GM04504 (cell line): ENCODE results near the gene FAM210A.

Experiments used
- DNase-seq: peaks from one replicate; pipeline ENCODE4 v3.0.0-alpha.2; 2012; ENCODE audit warnings: low read depth

Gene FAM210A

DNA sequence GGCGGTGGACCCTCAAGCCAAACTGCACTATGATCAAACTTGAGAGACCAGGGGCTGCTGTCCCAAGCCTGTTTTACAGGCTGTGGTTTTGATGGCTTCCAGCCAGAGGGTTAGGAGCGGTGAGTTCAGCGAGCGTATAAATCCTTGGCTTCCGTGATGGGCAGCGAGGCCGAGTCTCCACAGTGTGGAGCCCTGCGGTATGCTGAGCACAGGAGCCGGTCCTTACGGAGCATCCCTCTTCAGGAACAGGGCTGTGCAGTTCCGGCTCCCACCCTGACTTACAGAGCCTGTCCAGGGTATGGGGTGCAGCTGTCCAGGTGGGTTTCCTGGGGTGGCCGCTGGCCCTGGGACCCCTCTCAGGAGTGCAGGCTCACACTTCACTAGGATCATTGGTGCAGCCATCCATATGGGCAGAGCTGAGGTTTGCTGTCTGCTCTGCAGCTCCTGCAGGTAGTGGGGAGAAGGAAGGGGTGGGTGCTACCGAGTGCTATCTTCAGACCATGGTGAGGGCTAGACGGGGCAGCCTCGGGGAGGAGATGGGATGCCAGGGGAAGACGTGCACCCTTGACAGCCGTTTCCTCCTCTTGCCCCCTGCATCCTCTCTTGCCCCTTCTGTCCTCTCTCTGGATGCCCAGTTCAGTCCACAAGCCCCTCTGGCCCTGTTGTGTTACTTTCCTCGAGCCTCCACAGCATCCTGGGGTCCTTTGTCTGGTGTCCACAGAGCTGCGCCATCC lies 104.3 kb downstream of the FAM210A start:
- DNase-seq = no peak

- no peak for DNase-seq
Measured at GRCh38 chr18:13621446-13621849, 104.9 kb downstream of the FAM210A start.

GRCh38 chr18:13620818-13621445 lies 105.4 kb downstream of the FAM210A start:
- no peak for DNase-seq

DNA sequence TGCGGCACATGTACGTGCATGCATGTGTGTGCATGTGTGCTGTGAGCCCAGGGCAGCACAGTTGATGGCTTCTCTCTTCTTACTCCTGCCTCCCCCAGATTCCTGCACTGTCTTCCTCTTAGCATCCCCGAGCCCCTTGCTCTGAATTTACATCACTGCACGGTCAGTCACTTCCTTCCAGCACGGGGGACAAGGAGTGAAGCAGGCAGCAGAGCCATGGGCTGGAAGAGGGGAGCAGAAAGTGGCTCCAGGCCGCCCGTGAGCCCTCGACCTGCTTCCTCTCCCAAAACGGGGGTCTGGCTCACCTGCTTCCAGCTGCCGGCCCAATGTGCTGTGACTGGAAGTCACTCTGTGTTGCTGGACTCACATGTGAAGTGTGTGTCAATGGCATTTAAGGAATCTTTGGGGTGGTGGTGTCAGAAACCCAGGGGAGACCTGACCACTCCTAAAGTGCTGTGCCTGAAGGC lies 106.1 kb downstream of the FAM210A start:
- DNase-seq = no peak

DNA sequence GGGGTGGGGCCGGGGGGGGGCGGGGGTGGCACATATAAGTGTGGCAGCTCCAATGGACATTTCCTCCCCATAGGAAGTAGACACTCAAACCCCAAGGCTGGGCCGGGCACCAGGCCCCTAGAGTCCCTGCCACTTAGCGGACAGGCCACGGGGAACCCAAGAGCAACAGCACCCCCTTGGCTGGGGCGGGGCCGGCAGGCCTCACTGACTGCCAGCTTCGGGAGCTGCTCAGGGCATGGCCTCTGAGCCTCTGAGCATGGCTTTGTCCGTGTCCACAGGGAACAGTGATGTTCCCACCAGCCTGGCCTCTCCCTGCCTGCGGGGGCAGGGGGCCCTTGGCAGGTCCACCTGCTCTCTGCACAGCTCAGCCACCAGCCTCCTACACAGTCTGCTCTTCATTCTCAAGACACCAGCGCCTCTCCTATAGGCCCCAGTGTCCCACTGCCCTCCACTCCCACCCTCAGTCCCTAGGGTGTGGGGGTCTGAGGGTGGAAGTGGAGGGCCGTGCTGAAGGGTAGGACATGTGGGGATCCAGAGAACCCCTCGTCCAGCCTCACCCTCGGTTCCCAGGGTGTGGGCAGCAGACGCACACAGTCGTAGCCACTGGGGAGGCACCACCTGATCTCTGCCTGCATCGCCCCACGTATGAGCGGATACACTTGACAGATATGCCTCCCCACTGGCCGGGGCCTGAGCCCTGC lies 106.7 kb downstream of the FAM210A start:
- DNase-seq = no peak

GRCh38 chr18:13618760-13619438 lies 107.5 kb downstream of the FAM210A start:
- DNase-seq = no peak

- DNase-seq = no peak
Measured at GRCh38 chr18:13617826-13618515, 108.4 kb downstream of the FAM210A start.

- no peak for DNase-seq
Measured at GRCh38 chr18:13616525-13617035, 109.8 kb downstream of the FAM210A start.

DNA sequence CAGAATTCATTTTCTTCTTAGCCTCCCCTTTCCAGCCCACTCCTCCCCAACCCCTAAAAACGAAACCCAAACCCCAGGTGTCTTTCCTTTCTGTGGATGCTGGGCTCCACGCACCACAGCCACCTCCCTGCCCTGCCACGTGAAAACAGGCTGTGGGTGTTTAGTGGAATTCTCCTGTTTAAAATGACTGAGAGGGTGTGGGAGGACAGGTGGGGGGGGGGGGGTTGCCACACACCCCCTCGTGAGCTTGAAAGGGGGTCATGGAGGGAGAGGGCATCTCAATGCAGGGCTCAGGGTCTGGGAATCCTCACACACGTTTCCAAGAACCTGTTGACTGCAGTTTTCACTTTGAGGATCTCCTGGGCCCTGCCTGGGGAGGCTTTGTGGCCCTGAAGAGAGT lies 110.3 kb downstream of the FAM210A start:
- no peak for DNase-seq

GRCh38 chr18:13615432-13615861 lies 110.9 kb downstream of the FAM210A start:
- no peak for DNase-seq

- no peak for DNase-seq
Measured at GRCh38 chr18:13614641-13615288, 111.6 kb downstream of the FAM210A start.

GRCh38 chr18:13613591-13614501 lies 112.5 kb downstream of the FAM210A start:
- DNase-seq = no peak
